Activated T-helper 17 cell treated with anti-CD3 and anti-CD28 coated beads, Interleukin-2, amount 50 U/mL, for 72 hours (primary cell): ENCODE data around the gene SPATC1L. TPM values are rescaled to one million over a fixed set of nuclear protein-coding genes. Genes with fewer than 3 reads are reported as not detected.

Source experiments
- ATAC-seq: fragments of 150-1000 bp; cut with Tn5 transposase; replicated peaks from 2 replicates; pipeline ENCODE4 v1.10.0; 2021; ENCODE audit warnings: mild to moderate bottlenecking, moderate library complexity
- H3K27ac Mint-ChIP-seq: one replicate; pipeline ENCODE4 v1.8.0; 2022; ENCODE audit warnings: mixed read lengths
- H3K27me3 Mint-ChIP-seq: one replicate; pipeline ENCODE4 v1.8.0; 2022; ENCODE audit warnings: mixed read lengths
- H3K36me3 Mint-ChIP-seq: one replicate; pipeline ENCODE4 v1.8.0; 2022; ENCODE audit warnings: low read depth, mild to moderate bottlenecking, mixed read lengths
- H3K4me1 Mint-ChIP-seq: one replicate; pipeline ENCODE4 v1.8.0; 2022; ENCODE audit warnings: mixed read lengths
- H3K4me3 Mint-ChIP-seq: one replicate; pipeline ENCODE4 v1.8.0; 2022; ENCODE audit warnings: mild to moderate bottlenecking, mixed read lengths
- H3K9me3 Mint-ChIP-seq: one replicate; pipeline ENCODE4 v1.8.0; 2022; ENCODE audit warnings: mixed read lengths
- total RNA-seq, 2 donors: library from RNA; stranded (reverse); gene quantifications; one replicate each; pipeline ENCODE4 v1.2.3, GENCODE V29; 2022

The SPATC1L gene
- total RNA-seq, 2 donors from 2014 or later, result 3.8 to 6.7 TPM

DNA sequence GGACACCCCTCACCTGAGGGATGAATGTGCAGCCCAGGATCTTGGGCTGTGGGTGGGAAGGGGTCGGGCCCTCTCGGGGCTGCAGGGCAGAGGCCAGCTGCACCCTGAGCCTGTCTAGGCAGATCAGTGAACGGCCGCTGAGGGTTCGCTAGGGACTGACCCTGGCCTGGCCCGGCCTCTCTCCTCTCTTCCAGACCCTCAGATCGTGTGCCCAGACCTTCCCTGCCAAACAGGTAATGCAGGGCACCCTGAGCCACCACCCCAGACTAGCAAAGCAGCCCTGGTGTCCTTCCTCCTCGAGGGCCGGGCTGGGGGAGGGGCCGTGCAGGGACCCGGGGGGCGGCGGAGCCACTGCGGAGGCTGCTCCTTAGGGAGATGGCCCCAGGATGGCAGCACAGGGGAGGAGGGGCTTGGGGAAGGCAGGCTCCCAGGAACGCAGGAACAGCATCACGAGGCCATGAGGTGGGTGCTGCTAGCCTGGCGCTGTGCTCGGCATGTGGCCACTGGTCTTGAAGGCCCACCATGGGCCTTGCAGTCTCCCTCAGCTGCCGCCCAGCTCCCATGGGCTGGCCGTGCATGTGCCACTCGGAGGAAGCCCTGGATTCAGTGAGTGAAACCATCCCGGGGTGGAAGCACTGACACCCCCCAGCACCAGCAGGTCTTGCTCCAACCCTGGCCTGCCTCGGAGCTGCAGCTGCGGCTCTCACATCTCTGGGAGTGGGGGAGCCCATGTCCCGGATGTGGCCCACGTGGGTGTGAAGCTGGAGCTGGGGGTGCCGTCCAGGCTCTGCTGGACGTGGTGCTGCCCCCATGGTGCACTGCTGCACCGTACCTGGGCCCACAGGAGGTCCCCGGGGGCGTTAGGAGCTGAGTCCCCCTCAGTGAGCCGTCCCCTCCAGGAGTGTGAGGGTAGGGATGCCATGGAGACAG, 57.7 kb downstream of the SPATC1L start:
- no peaks in the 10 kb centered on the region for H3K4me1 Mint-ChIP-seq
- ATAC-seq, result no peak
- no peaks in the 10 kb centered on the region for H3K27me3 Mint-ChIP-seq
- no peak overlapping the region for H3K27ac Mint-ChIP-seq
- H3K9me3 Mint-ChIP-seq, result no peaks in the 10 kb centered on the region
- no peaks in the 10 kb centered on the region for H3K36me3 Mint-ChIP-seq
- no peak overlapping the region for H3K4me3 Mint-ChIP-seq

DNA sequence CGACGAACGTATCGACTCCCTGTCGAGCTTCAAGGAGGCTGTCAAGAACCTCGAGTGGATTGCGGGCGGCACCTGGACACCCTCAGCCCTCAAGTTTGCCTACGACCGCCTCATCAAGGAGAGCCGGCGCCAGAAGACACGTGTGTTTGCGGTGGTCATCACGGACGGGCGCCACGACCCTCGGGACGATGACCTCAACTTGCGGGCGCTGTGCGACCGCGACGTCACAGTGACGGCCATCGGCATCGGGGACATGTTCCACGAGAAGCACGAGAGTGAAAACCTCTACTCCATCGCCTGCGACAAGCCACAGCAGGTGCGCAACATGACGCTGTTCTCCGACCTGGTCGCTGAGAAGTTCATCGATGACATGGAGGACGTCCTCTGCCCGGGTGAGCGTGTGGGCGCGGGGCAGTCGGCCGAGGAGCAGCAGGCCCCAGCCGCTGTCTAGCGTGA, 58.4 kb downstream of the SPATC1L start:
- no peaks in the 10 kb centered on the region for H3K27me3 Mint-ChIP-seq
- H3K27ac Mint-ChIP-seq, result no peak overlapping the region
- H3K9me3 Mint-ChIP-seq, result no peaks in the 10 kb centered on the region
- H3K4me3 Mint-ChIP-seq, result no peak overlapping the region
- ATAC-seq, result no peak
- H3K36me3 Mint-ChIP-seq, result no peaks in the 10 kb centered on the region
- H3K4me1 Mint-ChIP-seq, result no peaks in the 10 kb centered on the region

DNA sequence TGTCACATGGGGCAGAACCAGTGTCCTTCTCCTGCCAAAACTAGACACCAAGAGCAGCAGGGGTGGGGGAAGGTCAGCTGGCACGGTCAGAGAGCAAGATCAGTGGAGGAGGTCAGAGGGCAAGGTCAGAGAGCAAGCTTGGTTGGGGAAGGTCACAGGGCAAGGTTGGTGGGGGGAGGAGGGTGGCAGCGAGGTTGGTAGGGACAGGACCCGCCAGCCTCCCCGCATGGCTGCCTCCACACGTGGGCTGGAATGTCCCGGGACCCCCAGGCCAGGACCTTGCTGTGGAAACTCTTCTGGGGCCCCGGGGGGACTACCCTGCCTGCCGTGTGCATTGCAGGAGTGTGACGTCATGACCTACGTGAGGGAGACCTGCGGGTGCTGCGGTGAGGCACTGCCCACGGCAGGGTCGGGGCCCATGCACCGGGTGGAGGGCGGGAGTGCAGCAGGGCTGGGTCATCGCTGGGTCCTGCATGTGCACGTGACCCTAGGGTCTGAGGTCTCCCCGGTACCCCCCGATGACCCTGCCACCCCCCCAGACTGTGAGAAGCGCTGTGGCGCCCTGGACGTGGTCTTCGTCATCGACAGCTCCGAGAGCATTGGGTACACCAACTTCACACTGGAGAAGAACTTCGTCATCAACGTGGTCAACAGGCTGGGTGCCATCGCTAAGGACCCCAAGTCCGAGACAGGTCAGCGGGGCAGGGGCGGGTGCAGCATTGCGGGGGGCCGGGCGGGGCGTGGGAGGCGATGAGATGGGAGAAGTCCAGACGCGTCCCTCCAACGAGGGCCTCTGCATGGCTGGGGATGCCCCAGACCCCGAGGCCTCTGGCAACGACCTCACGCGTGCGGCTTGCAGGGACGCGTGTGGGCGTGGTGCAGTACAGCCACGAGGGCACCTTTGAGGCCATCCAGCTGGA, 59.1 kb downstream of the SPATC1L start:
- H3K4me1 Mint-ChIP-seq, result no peaks in the 10 kb centered on the region
- H3K27me3 Mint-ChIP-seq, result no peaks in the 10 kb centered on the region
- H3K27ac Mint-ChIP-seq, result no peak overlapping the region
- ATAC-seq, result no peak
- H3K9me3 Mint-ChIP-seq, result no peaks in the 10 kb centered on the region
- no peaks in the 10 kb centered on the region for H3K36me3 Mint-ChIP-seq
- no peak overlapping the region for H3K4me3 Mint-ChIP-seq

DNA sequence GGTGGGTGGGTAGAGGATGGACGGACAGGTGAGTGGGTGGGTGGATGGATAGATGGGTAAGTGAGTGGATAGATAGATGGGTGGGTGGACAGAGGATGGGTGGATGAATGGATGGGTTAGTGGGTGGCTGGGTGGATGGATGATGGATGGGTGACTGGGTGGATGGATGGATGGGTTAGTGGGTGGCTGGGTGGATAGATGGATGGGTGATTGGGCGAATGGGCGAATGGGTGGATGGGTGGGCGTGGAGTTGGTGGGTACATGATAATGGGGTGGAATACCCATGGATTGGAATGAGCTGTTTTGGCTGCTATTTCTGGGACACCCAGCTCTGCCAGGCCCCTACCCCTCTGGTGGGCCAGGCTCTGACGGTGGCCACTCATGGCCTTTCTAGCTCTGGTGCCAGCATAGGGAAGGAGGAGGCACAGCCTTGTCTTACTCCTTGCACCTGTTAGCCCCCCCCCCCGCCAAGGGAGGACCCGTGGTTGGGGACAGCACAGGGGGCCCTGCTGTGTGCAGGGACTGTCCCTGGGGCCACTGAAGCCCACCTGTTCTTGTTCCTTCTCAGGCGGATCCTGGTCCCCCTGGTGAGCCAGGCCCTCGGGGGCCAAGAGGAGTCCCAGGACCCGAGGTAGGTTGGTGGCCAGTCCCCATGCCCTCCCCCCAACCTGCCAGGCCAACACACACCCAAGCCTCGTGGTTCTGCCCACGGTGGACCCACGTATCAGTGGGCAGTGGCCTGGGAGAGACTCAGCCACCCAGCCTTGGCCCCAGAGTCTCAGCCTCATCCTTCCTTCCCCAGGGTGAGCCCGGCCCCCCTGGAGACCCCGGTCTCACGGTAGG, 60.0 kb downstream of the SPATC1L start:
- H3K9me3 Mint-ChIP-seq, result no peaks in the 10 kb centered on the region
- H3K4me1 Mint-ChIP-seq, result no peaks in the 10 kb centered on the region
- no peaks in the 10 kb centered on the region for H3K27me3 Mint-ChIP-seq
- H3K27ac Mint-ChIP-seq, result no peak overlapping the region
- no peak for ATAC-seq
- H3K4me3 Mint-ChIP-seq, result no peak overlapping the region
- no peaks in the 10 kb centered on the region for H3K36me3 Mint-ChIP-seq

DNA sequence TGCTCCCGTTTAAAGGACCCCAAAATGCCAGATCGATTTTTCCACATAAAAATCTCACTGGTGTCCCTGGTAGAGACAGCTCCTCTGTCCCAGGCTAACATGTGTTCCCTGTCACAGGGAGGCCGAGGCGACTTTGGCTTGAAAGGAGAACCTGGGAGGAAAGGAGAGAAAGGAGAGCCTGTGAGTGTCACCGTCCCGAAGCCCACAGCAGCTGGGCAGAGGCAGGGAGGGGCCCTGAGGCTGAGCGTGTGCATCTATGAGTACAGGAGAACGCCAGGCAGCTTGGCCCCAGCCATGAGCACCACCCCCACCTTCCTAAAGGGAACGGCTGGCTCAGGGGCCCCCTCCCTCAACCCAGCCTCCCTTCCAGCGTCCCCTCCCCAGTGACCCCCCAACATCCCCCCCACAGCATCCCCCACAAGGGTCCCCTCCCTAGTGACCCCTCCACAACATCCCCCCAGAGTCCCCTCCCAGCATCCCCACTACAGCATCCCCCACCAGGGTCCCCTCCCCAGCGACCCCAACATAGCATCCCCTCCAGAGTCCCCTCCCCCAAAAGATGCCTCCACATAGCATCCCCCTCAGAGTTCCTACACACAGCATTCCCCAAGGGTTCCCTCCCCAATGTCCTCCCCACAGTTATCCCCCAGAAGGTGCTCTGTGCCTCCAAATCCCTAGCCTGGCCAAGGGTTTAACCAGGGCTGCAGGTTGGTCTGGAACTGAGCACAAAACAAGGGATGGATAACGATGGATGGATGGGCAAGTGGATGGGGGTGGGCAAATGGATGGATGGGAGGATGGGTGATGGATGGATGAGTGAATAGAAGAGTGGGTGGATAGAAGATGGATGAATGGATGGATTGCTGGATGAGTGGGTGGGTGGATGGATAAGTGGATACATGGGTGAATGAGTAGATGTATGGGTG, 61.2 kb downstream of the SPATC1L start:
- Mint-ChIP-seq H3K36me3 (no peaks in the 10 kb centered on the region), H3K4me3 (no peak overlapping the region), H3K27me3 (no peaks in the 10 kb centered on the region), H3K4me1 (no peaks in the 10 kb centered on the region), H3K9me3 (no peaks in the 10 kb centered on the region), H3K27ac (no peak overlapping the region)
- ATAC-seq, result no peak

DNA sequence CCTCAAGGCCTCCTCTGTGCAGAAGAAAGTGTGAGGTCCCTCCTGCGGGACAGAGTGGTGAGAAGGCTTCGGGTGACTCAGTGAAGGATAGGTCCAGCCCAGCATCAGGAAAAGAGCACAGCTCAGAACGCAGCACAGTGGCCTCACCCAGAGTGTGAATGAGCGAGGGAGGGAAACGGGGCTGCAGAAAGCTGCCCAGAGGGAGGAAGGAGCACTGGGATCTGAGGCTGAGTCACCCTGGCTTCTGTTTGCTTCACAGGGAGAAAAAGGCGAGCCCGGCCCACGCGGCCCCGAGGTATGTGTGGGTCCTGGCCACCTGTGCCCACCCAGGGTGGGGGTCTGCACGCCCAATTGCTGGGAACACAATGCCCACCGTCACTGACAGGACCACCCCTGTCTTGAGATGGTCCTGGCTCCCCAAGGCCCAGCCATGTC, 62.0 kb downstream of the SPATC1L start:
- no peaks in the 10 kb centered on the region for H3K27me3 Mint-ChIP-seq
- H3K4me3 Mint-ChIP-seq, result no peak overlapping the region
- H3K9me3 Mint-ChIP-seq, result no peaks in the 10 kb centered on the region
- no peak overlapping the region for H3K27ac Mint-ChIP-seq
- ATAC-seq, result no peak
- H3K36me3 Mint-ChIP-seq, result no peaks in the 10 kb centered on the region
- H3K4me1 Mint-ChIP-seq, result no peaks in the 10 kb centered on the region

DNA sequence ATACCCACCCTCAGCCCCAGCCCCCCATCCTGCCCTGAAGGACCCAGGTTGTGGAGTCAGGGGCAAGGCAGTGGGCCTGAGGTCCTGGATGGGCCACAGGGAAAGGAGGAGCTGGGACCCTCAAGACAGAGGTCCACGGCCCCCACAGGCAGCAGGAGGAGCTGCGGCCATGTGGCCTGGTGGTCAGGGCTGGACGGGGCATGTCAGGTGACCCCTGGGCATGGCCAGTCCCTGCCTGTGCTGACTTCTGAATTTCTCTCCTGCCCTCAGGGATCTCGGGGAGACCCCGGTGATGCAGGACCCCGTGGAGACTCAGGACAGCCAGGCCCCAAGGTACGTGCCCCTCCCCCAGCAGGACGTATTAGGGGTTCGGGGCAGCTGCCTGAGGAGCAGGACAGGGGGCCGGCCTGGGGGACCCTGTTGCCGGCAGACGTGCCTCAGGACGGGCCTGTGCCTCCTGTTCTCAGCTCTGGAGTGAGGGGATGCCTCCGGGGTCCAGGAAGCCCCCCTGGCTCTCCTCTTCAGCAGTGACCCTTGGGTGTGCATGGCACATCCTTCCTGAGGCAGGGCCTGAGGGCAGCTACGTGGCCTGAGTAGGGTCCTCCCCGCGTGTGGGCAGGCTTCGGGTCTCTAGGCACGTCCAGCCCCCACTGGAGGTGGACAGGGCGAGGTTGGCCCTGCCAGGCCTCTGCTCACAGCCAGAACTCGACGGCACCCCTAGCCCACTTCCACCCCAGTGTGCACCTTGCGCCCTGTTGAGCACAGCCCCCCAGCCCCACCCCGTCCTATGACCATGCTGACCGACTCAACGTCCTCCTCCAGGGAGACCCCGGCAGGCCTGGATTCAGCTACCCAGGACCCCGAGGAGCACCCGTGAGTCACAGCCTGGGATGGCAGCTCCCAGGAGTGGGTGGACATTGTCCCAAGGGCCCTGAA, 62.7 kb downstream of the SPATC1L start:
- H3K27me3 Mint-ChIP-seq, result no peaks in the 10 kb centered on the region
- H3K27ac Mint-ChIP-seq, result no peak overlapping the region
- H3K36me3 Mint-ChIP-seq, result no peaks in the 10 kb centered on the region
- H3K9me3 Mint-ChIP-seq, result no peaks in the 10 kb centered on the region
- no peak for ATAC-seq
- no peak overlapping the region for H3K4me3 Mint-ChIP-seq
- H3K4me1 Mint-ChIP-seq, result no peaks in the 10 kb centered on the region

DNA sequence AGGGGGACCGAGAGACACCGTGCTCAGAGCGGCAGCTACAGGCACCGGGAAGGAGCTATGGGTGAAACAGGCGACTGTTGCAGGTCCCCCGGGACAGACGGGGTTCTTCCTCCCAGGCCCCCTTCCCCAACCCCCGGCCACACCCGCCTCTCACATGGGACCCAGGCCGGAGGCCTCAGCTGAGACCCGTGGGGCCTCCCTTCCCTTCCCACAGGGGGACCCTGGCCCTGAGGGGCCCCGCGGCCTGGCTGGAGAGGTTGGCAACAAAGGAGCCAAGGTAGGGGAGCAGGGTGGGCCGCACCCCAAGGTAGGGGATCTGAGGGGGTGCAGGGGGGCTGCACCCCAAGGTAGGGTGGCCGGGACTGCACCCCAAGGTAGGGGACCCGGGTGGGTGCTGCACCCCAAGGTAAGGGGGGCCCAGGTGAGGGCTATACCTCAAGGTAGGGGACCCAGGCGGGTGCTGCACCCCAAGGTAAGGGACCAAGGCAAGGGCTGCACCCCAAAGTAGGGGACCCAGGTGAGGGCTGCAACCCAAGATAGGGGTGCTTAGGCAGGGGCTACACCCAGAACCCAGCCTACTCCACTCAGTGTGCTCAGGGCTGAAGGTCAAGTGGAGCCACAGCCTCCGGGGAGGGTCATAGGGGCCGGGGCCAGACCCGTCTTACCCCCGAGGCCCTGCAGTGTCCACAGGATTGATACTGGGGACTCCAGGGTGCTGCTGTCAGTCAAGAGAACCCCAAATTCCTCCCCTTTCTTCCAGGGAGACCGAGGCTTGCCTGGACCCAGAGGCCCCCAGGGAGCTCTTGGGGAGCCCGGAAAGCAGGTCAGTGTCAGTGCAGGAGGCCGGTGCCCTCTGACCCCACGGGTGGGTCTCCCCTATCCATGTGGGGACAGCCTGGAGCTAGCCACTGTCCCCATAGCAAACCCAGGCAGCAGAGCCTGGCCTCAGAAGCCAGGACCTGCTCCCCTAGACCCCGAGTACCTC, 63.7 kb downstream of the SPATC1L start:
- no peak overlapping the region for H3K4me3 Mint-ChIP-seq
- ATAC-seq, result no peak
- H3K9me3 Mint-ChIP-seq, result no peaks in the 10 kb centered on the region
- H3K36me3 Mint-ChIP-seq, result no peaks in the 10 kb centered on the region
- H3K4me1 Mint-ChIP-seq, result no peaks in the 10 kb centered on the region
- H3K27ac Mint-ChIP-seq, result no peak overlapping the region
- H3K27me3 Mint-ChIP-seq, result no peaks in the 10 kb centered on the region

DNA sequence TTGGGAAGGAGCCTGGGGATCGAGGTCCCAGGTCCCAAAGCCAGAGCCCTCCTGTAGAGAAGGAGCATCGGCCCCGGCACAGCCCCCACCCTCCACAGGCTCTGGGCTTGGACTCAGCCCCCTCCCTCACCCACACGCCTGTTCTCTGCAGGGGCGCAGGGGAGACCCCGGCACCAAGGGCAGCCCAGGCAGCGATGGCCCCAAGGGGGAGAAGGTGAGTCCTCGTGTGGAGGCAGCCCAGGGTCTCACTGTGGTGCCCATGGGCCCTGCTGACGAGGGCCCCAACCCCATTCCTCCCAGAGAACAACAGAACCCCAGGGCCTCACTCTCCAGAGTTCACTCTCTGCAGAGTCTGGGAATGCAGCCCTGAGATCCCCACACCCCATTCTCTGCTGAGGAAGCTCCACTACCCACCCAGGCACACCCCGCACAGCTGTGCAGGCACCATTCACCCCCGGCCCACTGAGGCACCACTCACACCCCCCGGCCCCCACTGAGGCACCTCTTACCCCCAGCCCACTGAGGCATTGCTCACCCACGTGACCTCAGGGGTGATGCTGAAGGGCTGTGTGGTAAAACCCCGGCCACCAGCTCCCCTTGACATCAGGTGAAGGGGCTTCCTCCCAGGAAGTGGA, 64.5 kb downstream of the SPATC1L start:
- no peak for ATAC-seq
- Mint-ChIP-seq H3K9me3 (no peaks in the 10 kb centered on the region), H3K27ac (no peak overlapping the region), H3K27me3 (no peaks in the 10 kb centered on the region), H3K36me3 (no peaks in the 10 kb centered on the region), H3K4me1 (no peaks in the 10 kb centered on the region), H3K4me3 (no peak overlapping the region)

DNA sequence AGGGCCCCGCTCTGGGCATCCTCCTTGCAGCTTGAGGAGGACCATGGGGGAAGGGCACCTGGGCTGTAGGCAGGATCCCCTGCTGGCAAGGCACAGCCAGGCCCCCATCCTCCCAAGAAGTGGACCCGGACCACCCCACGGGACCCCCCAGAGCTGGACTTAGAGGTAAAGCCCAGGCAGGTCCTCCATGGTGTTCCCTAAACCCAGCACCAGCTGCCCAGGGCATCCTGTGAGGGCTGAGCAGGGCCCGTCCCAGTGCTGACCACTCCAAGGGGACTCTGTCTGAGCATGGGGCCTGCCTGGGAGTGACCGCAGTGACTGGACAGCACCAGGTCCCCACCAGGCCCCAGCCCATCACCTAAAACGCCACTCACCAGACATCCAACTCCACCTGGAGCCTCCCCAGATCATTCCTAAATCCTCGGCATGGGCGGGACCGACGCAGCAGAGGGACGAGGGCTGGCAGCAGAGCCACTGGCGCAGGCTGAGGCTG, 65.1 kb downstream of the SPATC1L start:
- Mint-ChIP-seq H3K36me3 (no peaks in the 10 kb centered on the region), H3K4me3 (no peak overlapping the region), H3K27me3 (no peaks in the 10 kb centered on the region), H3K27ac (no peak overlapping the region), H3K9me3 (no peaks in the 10 kb centered on the region), H3K4me1 (no peaks in the 10 kb centered on the region)
- no peak for ATAC-seq
